Myometrial cell (primary cell): Measurements from ENCODE around the gene USP17L11. TPM values are rescaled to one million over a fixed set of nuclear protein-coding genes. Genes with fewer than 3 reads are reported as not detected.

Source experiments
- total RNA-seq: library from RNA; depleted of rRNA; stranded (reverse); fragments of >200 nt; gene quantifications from 2 replicates; pipeline ENCODE4 v1.2.3, GENCODE V29; 2015

The USP17L11 gene
- not detected in 2 replicates for total RNA-seq

GRCh38 chr4:9215105-9215504, at the start of gene USP17L11:
Gene USP17L11 (plus strand): TSS chr4:9215405. CDS start chr4:9215405, 0 bp downstream.

GRCh38 chr4:9169791-9170459, 45.3 kb upstream of the USP17L11 start, which contains the start of gene FAM90A26:
Gene FAM90A26 (plus strand): TSS chr4:9170409. CDS start chr4:9173173, 2,764 bp downstream.

GRCh38 chr4:9210357-9210756, 4.8 kb upstream of the USP17L11 start, which contains the start of gene USP17L10:
Gene USP17L10 (plus strand): TSS chr4:9210657. CDS start chr4:9210657, 0 bp downstream.

GRCh38 chr4:9219852-9220251, 4.6 kb downstream of the USP17L11 start, which contains the start of gene USP17L12:
Gene USP17L12 (plus strand): TSS chr4:9220152. CDS start chr4:9220152, 0 bp downstream.

GRCh38 chr4:9224596-9224995, 9.4 kb downstream of the USP17L11 start, which contains the start of gene USP17L13:
Gene USP17L13 (plus strand): TSS chr4:9224896. CDS start chr4:9224896, 0 bp downstream.

GRCh38 chr4:9234085-9234484, 18.9 kb downstream of the USP17L11 start, which contains the start of gene USP17L15:
Gene USP17L15 (plus strand): TSS chr4:9234385. CDS start chr4:9234385, 0 bp downstream.

GRCh38 chr4:9243579-9243978, 28.4 kb downstream of the USP17L11 start, which contains the start of gene USP17L17:
Gene USP17L17 (plus strand): TSS chr4:9243879. CDS start chr4:9243879, 0 bp downstream.

GRCh38 chr4:9247953-9248680, 32.9 kb downstream of the USP17L11 start, which contains the start of gene USP17L18:
Gene USP17L18 (plus strand): TSS chr4:9248630. CDS start chr4:9248630, 0 bp downstream.

GRCh38 chr4:9253078-9253477, 37.9 kb downstream of the USP17L11 start, which contains the start of gene USP17L19:
Gene USP17L19 (plus strand): TSS chr4:9253378. CDS start chr4:9253378, 0 bp downstream.

GRCh38 chr4:9257824-9258223, 42.6 kb downstream of the USP17L11 start, which contains the start of gene USP17L20:
Gene USP17L20 (plus strand): TSS chr4:9258124. CDS start chr4:9258124, 0 bp downstream.

GRCh38 chr4:9262572-9262971, 47.4 kb downstream of the USP17L11 start, which contains the start of gene USP17L21:
Gene USP17L21 (plus strand): TSS chr4:9262872. CDS start chr4:9262872, 0 bp downstream.

Other genes starting within 250 kb of the USP17L11 start
- gene FAM90A26, start 45.0 kb upstream of the USP17L11 start, total RNA-seq, result not detected in 2 replicates
- not detected in 2 replicates for gene USP17L10, start 4.7 kb upstream of the USP17L11 start, total RNA-seq
- gene USP17L12, start 4.7 kb downstream of the USP17L11 start, total RNA-seq, result not detected in 2 replicates
- not detected in 2 replicates for gene USP17L13, start 9.5 kb downstream of the USP17L11 start, total RNA-seq
- not detected in 2 replicates for gene USP17L15, start 19.0 kb downstream of the USP17L11 start, total RNA-seq
- gene USP17L17, start 28.5 kb downstream of the USP17L11 start, total RNA-seq, result not detected in 2 replicates
- not detected in 2 replicates for gene USP17L18, start 33.2 kb downstream of the USP17L11 start, total RNA-seq
- not detected in 2 replicates for gene USP17L19, start 38.0 kb downstream of the USP17L11 start, total RNA-seq
- gene USP17L20, start 42.7 kb downstream of the USP17L11 start, total RNA-seq, result not detected in 2 replicates
- not detected in 2 replicates for gene USP17L21, start 47.5 kb downstream of the USP17L11 start, total RNA-seq
- not detected in 2 replicates for gene USP17L22, start 52.2 kb downstream of the USP17L11 start, total RNA-seq
- gene USP17L24, start 109.8 kb downstream of the USP17L11 start, total RNA-seq, result not detected in 2 replicates
- not detected in 2 replicates for gene USP17L25, start 114.5 kb downstream of the USP17L11 start, total RNA-seq
- gene USP17L26, start 119.3 kb downstream of the USP17L11 start, total RNA-seq, result not detected in 2 replicates
- not detected in 2 replicates for gene USP17L5, start 124.0 kb downstream of the USP17L11 start, total RNA-seq
- gene USP17L27, start 128.7 kb downstream of the USP17L11 start, total RNA-seq, result not detected in 2 replicates
- gene USP17L28, start 133.5 kb downstream of the USP17L11 start, total RNA-seq, result not detected in 2 replicates
- not detected in 2 replicates for gene USP17L29, start 138.2 kb downstream of the USP17L11 start, total RNA-seq
- not detected in 2 replicates for gene USP17L30, start 147.7 kb downstream of the USP17L11 start, total RNA-seq
- not detected in 2 replicates for gene DEFB131A, start 229.0 kb downstream of the USP17L11 start, total RNA-seq